HepG2 (cell line): Measurements from ENCODE around the gene EIF4G1. TPM values are rescaled to one million over a fixed set of nuclear protein-coding genes. Genes with fewer than 3 reads are reported as not detected.
A peak's percentile ranks its signal among the peaks of the same experiment; 100 is the strongest.

Experiments used
- ATAC-seq: fragments of 200-7000 bp; cut with Tn5 transposase; 3 replicates; pipeline ENCODE4 v1.9.1; 2020; ENCODE audit warnings: mild to moderate bottlenecking, moderate library complexity
- BruUV-seq: library from RNA; stranded (reverse); fragments of 400-500 nt; replicated peaks from 2 replicates; lab custom pipeline; 2021; lab: Mats Ljungman, UMichigan
- CTCF ChIA-PET: fragments of 300-600 bp; formaldehyde crosslinking; extraction: SDS; loops from one replicate; lab custom pipeline; 2021; ENCODE audit warnings: low total read pairs, inconsistent platforms, low intra/inter-chr PET ratio; lab: Yijun Ruan, JAX
- POLR2A ChIA-PET: fragments of 350-600 bp; sonication (Branson Sonifier 250); formaldehyde crosslinking; loops from one replicate; lab custom pipeline; 2020; ENCODE audit warnings: antibody characterized with exemption, inconsistent platforms; lab: Yijun Ruan, JAX
- DNase-seq: peaks from one replicate; pipeline ENCODE4 v3.0.0-alpha.2; 2015; ENCODE audit warnings: low spot score
- FAIRE-seq: peaks from 3 replicates; lab custom pipeline; 2011; peaks lifted over from hg19 to GRCh38; lab: Jason Lieb, UNC
- H2AFZ ChIP-seq: one replicate; pipeline ENCODE4 v1.6.1; 2011; ENCODE audit warnings: low read length, inconsistent platforms
- H3K27ac ChIP-seq: fragments of 300-600 bp; 3 replicates; pipeline ENCODE4 v1.8.0; 2011; ENCODE audit warnings: mixed run types, mild to moderate bottlenecking, mixed read lengths, low read length, inconsistent platforms; ENCODE audit not compliant: insufficient read depth; ENCODE audit errors: extremely low read length
- H3K27me3 ChIP-seq, 2 experiments: fragments of 200-600 bp in 1 of 2; 2 replicates in 1 of 2; 3 replicates in 1 of 2; pipeline versions ENCODE4 v1.6.0 to v1.8.0; 2011; ENCODE audit warnings: low read length in 2 of 2, mild to moderate bottlenecking in 2 of 2, moderate library complexity in 2 of 2, inconsistent platforms in 1 of 2; ENCODE audit not compliant: insufficient read depth in 2 of 2, control insufficient read depth in 1 of 2
- H3K36me3 ChIP-seq, 2 experiments: fragments of 200-600 bp in 1 of 2; replicated peaks in 1 of 2; 2 replicates in 1 of 2; 3 replicates in 1 of 2; pipeline versions ENCODE4 v1.5.1 to v1.8.0; 2011; ENCODE audit warnings: low read length in 2 of 2, inconsistent platforms in 1 of 2; ENCODE audit not compliant: insufficient read depth in 2 of 2, control insufficient read depth in 1 of 2
- H3K4me1 ChIP-seq: 2 replicates; pipeline ENCODE4 v1.5.1; 2012; ENCODE audit warnings: low read length, inconsistent platforms; ENCODE audit not compliant: insufficient read depth
- H3K4me2 ChIP-seq: 2 replicates; pipeline ENCODE4 v1.6.0; 2011; ENCODE audit warnings: low read depth, low read length, inconsistent platforms
- H3K4me3 ChIP-seq, 3 experiments: fragments of 200-600 bp in 1 of 3; sonication (generic), shearing (Covaris generic) in 1 of 3; replicated peaks in 1 of 3; 2 replicates each; pipeline ENCODE4 v1.5.1; 2011 to 2016; ENCODE audit warnings: low read length in 3 of 3, inconsistent platforms in 2 of 3, low read depth in 2 of 3, mild to moderate bottlenecking in 2 of 3, control low read depth in 1 of 3, mixed read lengths in 1 of 3; ENCODE audit not compliant: insufficient read depth in 1 of 3
- H3K79me2 ChIP-seq: one replicate; pipeline ENCODE4 v1.6.1; 2011; ENCODE audit warnings: low read length, inconsistent platforms; ENCODE audit not compliant: insufficient read depth
- H3K9ac ChIP-seq: 2 replicates; pipeline ENCODE4 v1.6.0; 2011; ENCODE audit warnings: mild to moderate bottlenecking, low read depth, low read length, inconsistent platforms; ENCODE audit not compliant: insufficient read depth
- H3K9me3 ChIP-seq: 2 replicates; pipeline ENCODE4 v1.5.1; 2012; ENCODE audit warnings: mild to moderate bottlenecking, low read length
- H4K20me1 ChIP-seq: 2 replicates; pipeline ENCODE4 v1.6.0; 2011; ENCODE audit warnings: inconsistent platforms, mild to moderate bottlenecking, low read length, moderate library complexity; ENCODE audit not compliant: insufficient read depth
- CEBPG ChIP-seq: IDR thresholded peaks from 2 replicates; pipeline ENCODE4 v1.6.1; 2016
- ELF3 ChIP-seq: IDR thresholded peaks from 2 replicates; pipeline ENCODE4 v1.6.1; 2016; ENCODE audit warnings: missing genetic modification reagents, missing compliant biosample characterization
- FOXO4 ChIP-seq: sonication (generic); formaldehyde crosslinking; conservative IDR thresholded peaks from 2 replicates; pipeline ENCODE4 v1.8.1; 2023; ENCODE audit warnings: missing genetic modification reagents
- GATAD2A ChIP-seq: IDR thresholded peaks from 2 replicates; pipeline ENCODE4 v1.6.1; 2016
- IKZF5 ChIP-seq: IDR thresholded peaks from 2 replicates; pipeline ENCODE4 v1.6.1; 2018; ENCODE audit warnings: missing genetic modification reagents, mild to moderate bottlenecking, missing compliant biosample characterization
- NFYB ChIP-seq: sonication (generic); formaldehyde crosslinking; IDR thresholded peaks from 2 replicates; pipeline ENCODE4 v1.4.0; 2020; ENCODE audit warnings: missing genetic modification reagents
- POLR2G ChIP-seq: fragments of 200-400 bp; formaldehyde crosslinking; IDR thresholded peaks from 2 replicates; pipeline ENCODE4 v1.6.1; 2018; ENCODE audit warnings: mild to moderate bottlenecking, low read depth, low read length, moderate library complexity
- RARA ChIP-seq: IDR thresholded peaks from 2 replicates; pipeline ENCODE4 v1.6.1; 2016; ENCODE audit warnings: missing genetic modification reagents, missing compliant biosample characterization
- SP1 ChIP-seq, 2 experiments: fragments of 450-650 bp in 1 of 2; sonication (generic) in 1 of 2; formaldehyde crosslinking in 1 of 2; IDR thresholded peaks; 2 replicates each; pipeline versions ENCODE4 v1.4.0 to v1.6.1; 2016 to 2020; ENCODE audit warnings: missing genetic modification reagents in 1 of 2
- SP2 ChIP-seq: sonication (generic); formaldehyde crosslinking; IDR thresholded peaks from 2 replicates; pipeline ENCODE4 v1.5.1; 2020; ENCODE audit warnings: mild to moderate bottlenecking, missing genetic modification reagents
- THAP11 ChIP-seq: IDR thresholded peaks from 2 replicates; pipeline ENCODE4 v1.6.1; 2016; ENCODE audit warnings: missing biosample characterization, missing genetic modification reagents
- ZNF136 ChIP-seq: sonication (generic); formaldehyde crosslinking; IDR thresholded peaks from 2 replicates; pipeline ENCODE4 v1.8.1; 2022; ENCODE audit warnings: low read depth, mild to moderate bottlenecking, moderate library complexity, missing genetic modification reagents
- ZNF24 ChIP-seq: fragments of 450-650 bp; IDR thresholded peaks from 2 replicates; pipeline ENCODE4 v1.6.1; 2017; ENCODE audit warnings: antibody characterized with exemption, mild to moderate bottlenecking
- ZNF597 ChIP-seq: sonication (generic); formaldehyde crosslinking; IDR thresholded peaks from 2 replicates; pipeline ENCODE4 v1.5.0; 2020; ENCODE audit warnings: missing genetic modification reagents
- ZSCAN25 ChIP-seq: sonication (generic); formaldehyde crosslinking; IDR thresholded peaks from 2 replicates; pipeline ENCODE4 v1.8.0; 2022; ENCODE audit warnings: mild to moderate bottlenecking, missing genetic modification reagents
- WGBS: methylation state at CpG from one replicate; pipeline ENCODE4 v1.1.6; 2017; ENCODE audit warnings: low lambda C conversion rate; 5-methylcytosine and 5-hydroxymethylcytosine counted together
- in situ Hi-C: cut with HindIII; loops from 2 replicates; pipeline ENCODE4 v1.10.0; 2017; ENCODE audit warnings: low pct_unique_long_range_greater_than_20kb; ENCODE audit not compliant: extremely low pct_ligation_motif_present
- intact Hi-C: fragments of 100-400 bp; cut with micrococcal nuclease; formaldehyde crosslinking; loops from one replicate; pipeline ENCODE4 v1.10.0; 2022; ENCODE audit not compliant: unreplicated experiment
- polyA plus RNA-seq, 8 experiments: library from polyadenylated mRNA; depleted of rRNA in 3 of 8; stranded (reverse) in 7 of 8; unstranded in 1 of 8; fragments of >200 nt; fragmentation: Illumina TruSeq in 4 of 8; extraction: Trizol in 4 of 8; gene quantifications; 2 replicates each; pipeline versions ENCODE4 v1.2.1 to v1.2.3, GENCODE V29; 2011 to 2016; ENCODE audit warnings: low read depth in 4 of 8, missing spikeins in 1 of 8, mixed read lengths in 1 of 8; ENCODE audit not compliant: insufficient read depth in 1 of 8
- total RNA-seq, 5 experiments: library from RNA; depleted of rRNA; stranded (reverse); fragments of >200 nt; fragmentation: Illumina TruSeq; extraction: Trizol; gene quantifications; 2 replicates each; pipeline ENCODE4 v1.2.3, GENCODE V29; 2016; ENCODE audit warnings: low read depth in 1 of 5

The EIF4G1 gene
- total and polyA plus RNA-seq, 2 of the 13 experiments (the other 11 are each of a cell fraction or from before 2014, with no cell fraction given), result 208 to 213 TPM

- Histone ChIP-seq H3K27me3 (peaks cover 0 to 2% of the 10 kb centered on the region in 2 experiments; a peak in 1 of 5 replicates), H3K9me3 (no peaks in the 10 kb centered on the region), H3K4me1 (peaks cover 63% of the 10 kb centered on the region), H3K4me2 (no peak overlapping the region), H3K79me2 (peaks cover 22% of the 10 kb centered on the region), H3K4me3 (no peak overlapping the region), H4K20me1 (no peaks in the 10 kb centered on the region), H2AFZ (no peak overlapping the region), H3K36me3 (peaks cover 2 to 11% of the 10 kb centered on the region in 2 experiments; a peak in 4 of 5 replicates), H3K27ac (no peak overlapping the region), H3K9ac (no peak overlapping the region)
- no peak for ATAC-seq
- TF ChIP-seq ZNF24 (peak; percentile 61; the same call in 1 of the 2 replicates), ZSCAN25 (no peak)
- no TSS peak for BruUV-seq
- 18% methylated on average over 7 of the region's 7 CpGs for WGBS
- ChIA-PET CTCF (no interaction called here), POLR2A (no interaction called here)
- no peak for FAIRE-seq
- intact Hi-C loops, result no loop called here
- no peak for DNase-seq
- in situ Hi-C loops, result no loop called here
Measured at GRCh38 chr3:184296616-184297015, 17.8 kb upstream of the EIF4G1 start.

GRCh38 chr3:184298759-184299487 is 15.5 kb upstream of the EIF4G1 start, which contains the start of gene PSMD2:
TSS of gene PSMD2 (plus strand) at chr3:184299241. CDS start at chr3:184299267, 26 bp downstream.
- peak; percentile 97 for ATAC-seq
- intact Hi-C loops, result loop anchor here (2.0 kb wide), 1 partner anchor 36 kb away; no protein-coding TSS in a partner anchor
- FAIRE-seq, result peak; percentile 26
- TF ChIP-seq ZNF597 (CRISPR knock-in tag) (no peak), RARA (CRISPR knock-in tag) (no peak), CEBPG (CRISPR knock-in tag) (no peak), SP2 (CRISPR knock-in tag) (peak; percentile 61), POLR2G (peak; percentile 95), SP1 (IDR thresholded peaks at IDR 0.05) (no peak), SP1 (CRISPR knock-in tag; IDR thresholded peaks at IDR 0.05) (peak; percentile 71), ZNF136 (CRISPR knock-in tag) (0 out of 2 replicates have a peak, but pooled peaks have one; percentile 65), IKZF5 (CRISPR knock-in tag) (peak; percentile 57; the same call in 1 of the 2 replicates), THAP11 (peak; percentile 98), GATAD2A (CRISPR knock-in tag) (0 out of 2 replicates have a peak, but pooled peaks have one; percentile 24), FOXO4 (CRISPR knock-in tag) (no peak), ELF3 (CRISPR knock-in tag) (peak; percentile 59), NFYB (CRISPR knock-in tag) (no peak)

More at GRCh38 chr3:184298759-184299487, 15.5 kb upstream of the EIF4G1 start, which contains the start of gene PSMD2:
- no peaks in the 10 kb centered on the region for H3K9me3 ChIP-seq
- peak within 1 kb of the TSS; percentile 66 for H3K27ac ChIP-seq
- H3K9ac ChIP-seq, result peak within 1 kb of the TSS; percentile 87
- DNase-seq, result peak; percentile 91
- no peaks in the 10 kb centered on the region; a peak in 1 of 5 replicates for H3K27me3 ChIP-seq
- H4K20me1 ChIP-seq, result no peaks in the 10 kb centered on the region
- ChIA-PET POLR2A (interaction anchor here (1.0 kb wide), 1 partner anchor 16 kb away, joined by 4 read pairs; no protein-coding TSS in a partner anchor), CTCF (no interaction called here)
- peaks cover 17 to 34% of the 10 kb centered on the region in 2 experiments; a peak in 4 of 5 replicates for H3K36me3 ChIP-seq
- H3K79me2 ChIP-seq, result peaks cover 25% of the 10 kb centered on the region
- BruUV-seq, result no TSS peak
- in situ Hi-C loops, result no loop called here
- peak within 1 kb of the TSS; percentile 96 to 99 (median 98) for H3K4me3 ChIP-seq
- H3K4me1 ChIP-seq, result peaks cover 47% of the 10 kb centered on the region
- 0% methylated on average over 15 of the region's 78 CpGs for WGBS
- H3K4me2 ChIP-seq, result peak within 1 kb of the TSS; percentile 94
- H2AFZ ChIP-seq, result peak within 1 kb of the TSS; percentile 88
